ENCODE results near the gene PACSIN3. TPM values are rescaled to one million over a fixed set of nuclear protein-coding genes. Genes with fewer than 3 reads are reported as not detected.

Gene PACSIN3
- total RNA-seq, 1 donor from 2014 or later = 56.4 TPM

- Mint-ChIP-seq H3K36me3 (ENCODE audit: low read depth) (peaks cover 3% of the 10 kb centered on the region), H3K4me1 (peaks cover 6% of the 10 kb centered on the region), H3K9me3 (no peaks in the 10 kb centered on the region), H3K27ac (ENCODE audit: unreplicated experiment) (no peak overlapping the region), H3K4me3 (no peak overlapping the region), H3K27me3 (ENCODE audit: low read depth) (no peaks in the 10 kb centered on the region)
- no peak for DNase-seq (ENCODE audit: low read depth, low spot score)
- TF ChIP-seq CTCF (conservative IDR thresholded peaks at IDR 0.05) = no peak
These were observed 42.9 kb upstream of the PACSIN3 start for GRCh38 chr11:47229161-47229560.

DNA sequence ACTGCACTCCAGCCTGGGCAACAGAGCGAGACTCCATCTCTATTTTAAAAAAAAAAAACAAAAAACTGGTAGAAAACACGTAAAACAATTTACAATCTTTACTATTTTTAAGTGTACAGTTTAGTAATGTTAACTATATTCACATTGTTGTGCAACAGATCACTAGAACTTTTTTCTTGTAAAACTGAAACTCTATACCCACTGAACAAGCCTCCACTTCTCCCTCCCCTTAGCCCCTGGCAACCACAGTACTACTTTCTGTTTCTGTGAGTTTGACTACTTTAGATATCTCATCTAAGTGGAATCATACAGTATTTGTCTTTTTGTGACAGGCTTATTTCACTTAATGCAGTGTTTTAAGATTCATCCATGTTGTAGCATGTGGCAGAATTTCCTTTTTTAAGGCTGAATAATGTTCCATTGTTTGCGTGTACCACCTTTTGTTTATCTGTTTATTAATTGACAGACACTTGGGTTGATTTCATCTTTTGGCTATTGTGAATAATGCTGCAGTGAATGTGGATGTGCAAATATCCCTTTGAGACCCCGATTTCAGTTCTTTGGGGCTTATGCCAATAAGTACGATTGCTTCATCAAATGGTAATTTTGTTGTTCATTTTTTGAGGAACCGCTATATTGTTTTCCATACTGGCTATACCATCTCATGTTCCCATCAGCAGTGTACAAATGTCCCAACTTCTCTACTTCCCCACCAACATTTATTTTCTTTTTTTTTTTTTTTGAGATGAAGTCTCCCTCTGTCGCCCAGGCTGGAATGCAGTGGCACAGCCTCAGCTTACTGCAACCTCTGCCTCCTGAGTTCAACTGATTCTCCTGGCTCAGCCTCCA lies 39.5 kb upstream of the PACSIN3 start:
- Mint-ChIP-seq H3K27ac (ENCODE audit: unreplicated experiment) (peak overlapping the region; percentile 23), H3K4me1 (no peaks in the 10 kb centered on the region), H3K27me3 (ENCODE audit: low read depth) (no peaks in the 10 kb centered on the region), H3K4me3 (no peak overlapping the region), H3K36me3 (ENCODE audit: low read depth) (peaks cover 3% of the 10 kb centered on the region), H3K9me3 (no peaks in the 10 kb centered on the region)
- TF ChIP-seq CTCF (conservative IDR thresholded peaks at IDR 0.05) = no peak
- no peak for DNase-seq (ENCODE audit: low read depth, low spot score)

DNA sequence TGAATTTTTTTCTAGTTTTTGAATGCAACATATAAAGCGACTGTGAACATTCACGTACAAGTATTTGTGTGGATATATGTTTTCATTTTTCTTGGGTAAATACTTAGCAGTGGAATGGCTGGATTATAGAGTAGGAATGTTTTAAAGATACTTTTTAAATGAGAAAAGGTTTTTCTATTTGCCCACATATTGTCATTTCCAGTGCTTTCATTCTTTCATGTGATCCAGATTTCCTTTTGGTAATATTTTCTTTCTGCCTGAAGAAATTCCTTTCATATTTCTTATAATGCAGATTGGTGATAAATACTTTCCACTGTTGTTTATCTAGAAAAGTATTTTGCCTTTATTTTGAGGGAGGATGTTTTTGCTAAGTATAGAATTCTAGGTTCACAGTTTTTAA lies 36.5 kb upstream of the PACSIN3 start:
- no peak for DNase-seq (ENCODE audit: low read depth, low spot score)
- no peak for TF ChIP-seq CTCF (conservative IDR thresholded peaks at IDR 0.05)
- no peak overlapping the region for H3K4me3 Mint-ChIP-seq
- peaks cover 6% of the 10 kb centered on the region for H3K36me3 Mint-ChIP-seq (ENCODE audit: low read depth)
- no peaks in the 10 kb centered on the region for H3K9me3 Mint-ChIP-seq
- H3K27ac Mint-ChIP-seq (ENCODE audit: unreplicated experiment) = no peak overlapping the region
- H3K27me3 Mint-ChIP-seq (ENCODE audit: low read depth) = no peaks in the 10 kb centered on the region
- H3K4me1 Mint-ChIP-seq = peaks cover 23% of the 10 kb centered on the region

DNA sequence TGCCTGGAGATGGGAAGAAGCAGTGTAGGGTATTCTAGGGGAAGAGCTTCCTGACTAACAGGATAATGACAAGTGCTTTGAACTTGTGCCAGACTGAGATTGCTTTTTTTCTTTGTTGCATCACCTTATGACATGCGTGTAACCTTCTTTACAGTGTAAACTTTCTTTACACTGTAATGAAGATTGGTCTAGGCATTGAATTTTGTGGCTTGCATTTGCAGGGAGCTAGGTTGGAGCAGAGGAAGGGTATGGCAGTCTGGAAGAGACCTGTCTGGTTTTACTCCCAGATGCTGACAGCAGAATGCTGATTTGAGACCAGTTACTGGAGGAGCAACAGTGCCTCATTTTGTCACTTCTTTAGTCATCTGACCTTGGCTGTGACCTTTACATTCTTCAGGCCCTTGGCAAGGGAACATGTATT lies 34.2 kb upstream of the PACSIN3 start:
- Mint-ChIP-seq H3K36me3 (ENCODE audit: low read depth) (peaks cover 3% of the 10 kb centered on the region), H3K27me3 (ENCODE audit: low read depth) (peaks cover 2% of the 10 kb centered on the region), H3K4me3 (no peak overlapping the region), H3K4me1 (peaks cover 37% of the 10 kb centered on the region), H3K27ac (ENCODE audit: unreplicated experiment) (peak overlapping the region; percentile 54), H3K9me3 (no peaks in the 10 kb centered on the region)
- DNase-seq (ENCODE audit: low read depth, low spot score) = no peak
- TF ChIP-seq CTCF (conservative IDR thresholded peaks at IDR 0.05) = no peak

- Mint-ChIP-seq H3K27me3 (ENCODE audit: low read depth) (peaks cover 5% of the 10 kb centered on the region), H3K4me1 (peaks cover 48% of the 10 kb centered on the region), H3K36me3 (ENCODE audit: low read depth) (peaks cover 3% of the 10 kb centered on the region), H3K4me3 (peak overlapping the region; percentile 95), H3K9me3 (no peaks in the 10 kb centered on the region), H3K27ac (ENCODE audit: unreplicated experiment) (no peak overlapping the region)
- TF ChIP-seq CTCF (conservative IDR thresholded peaks at IDR 0.05) = no peak
- no peak for DNase-seq (ENCODE audit: low read depth, low spot score)
These were observed 30.0 kb upstream of the PACSIN3 start for GRCh38 chr11:47216121-47216798.

Measured in neural crest cell (in vitro differentiated cells).